Adrenal gland (tissue), 12 donors: Measurements from ENCODE around the gene ERP29. TPM values are rescaled to one million over a fixed set of nuclear protein-coding genes. Genes with fewer than 3 reads are reported as not detected.

Experiments
- DNase-seq, 7 donors: peaks; one replicate each; pipeline ENCODE4 v3.0.0-alpha.2; 2019 to 2020
- H3K27ac ChIP-seq, 5 donors: fragments of 200-600 bp; sonication (generic) in 4 of 5; 1 replicate in 3 of 5; 2 replicates in 2 of 5; pipeline versions ENCODE4 v1.5.1 to v1.8.0; 2016 to 2020; ENCODE audit warnings: mild to moderate bottlenecking in 1 of 5
- H3K27me3 ChIP-seq: fragments of 200-600 bp; 2 replicates; pipeline ENCODE4 v1.8.0; 2021
- H3K36me3 ChIP-seq, 2 donors: fragments of 200-600 bp; replicated peaks in 1 of 2; 1 replicate in 1 of 2; 2 replicates in 1 of 2; pipeline versions ENCODE4 v1.5.1 to v1.8.0; 2018 to 2022
- H3K4me1 ChIP-seq, 2 donors: fragments of 200-600 bp; replicated peaks in 1 of 2; 1 replicate in 1 of 2; 2 replicates in 1 of 2; pipeline versions ENCODE4 v1.5.1 to v1.8.0; 2018 to 2021
- H3K4me3 ChIP-seq, 4 donors: fragments of 200-600 bp; sonication (generic) in 3 of 4; one replicate each; pipeline ENCODE4 v1.5.1; 2016 to 2018
- H3K9me3 ChIP-seq, 3 donors: fragments of 200-600 bp; sonication (generic) in 1 of 3; replicated peaks in 1 of 3; 1 replicate in 2 of 3; 2 replicates in 1 of 3; pipeline versions ENCODE4 v1.5.1 to v1.8.0; 2016 to 2021
- POLR2A ChIP-seq, 2 donors: fragments of 450-650 bp; IDR thresholded peaks; one replicate each; pipeline ENCODE4 v1.6.1; 2017; ENCODE audit warnings: antibody characterized with exemption in 2 of 2, mild to moderate bottlenecking in 2 of 2, moderate library complexity in 1 of 2
- WGBS, 4 donors: extraction: QIAGEN DNeasy Blood & Tissue Kit in 2 of 4; methylation state at CpG; one replicate each; pipeline versions ENCODE4 v1.1.5 to v1.1.7; 2013 to 2017; 5-methylcytosine and 5-hydroxymethylcytosine counted together
- intact Hi-C, 2 donors: fragments of 100-400 bp; cut with DNase I; formaldehyde crosslinking; loops; one replicate each; pipeline versions ENCODE4 v1.14.1 to v1.15.0; 2022 to 2023
- polyA plus RNA-seq, 3 donors: library from polyadenylated mRNA; stranded (reverse); fragments of 200-250 nt in 2 of 3; fragments of 350-450 nt in 1 of 3; fragmentation: Illumina TruSeq in 1 of 3; extraction: RNeasy Lipid Tissue Mini Kit (QIAGEN cat#74804) in 1 of 3; gene quantifications; one replicate each; pipeline ENCODE4 v1.2.3, GENCODE V29; 2013 to 2014
- total RNA-seq, 9 donors: library from RNA; depleted of rRNA in 4 of 9; stranded (reverse); fragments of >200 nt in 4 of 9; fragments of 120-200 nt in 1 of 9; fragmentation: NEBNext Ultra II Directional in 1 of 9; extraction: Animal tissue kit (Norgen Biotek cat#: 25700) in 1 of 9; gene quantifications; one replicate each; pipeline versions ENCODE4 v1.1.0 to v1.2.4, GENCODE V29; 2013 to 2023
- TF ChIP-seq, protein P1 (sequence below), 6 experiments: fragments of 450-650 bp in 4 of 6; fragments of 200-600 bp in 2 of 6; sonication (generic) in 1 of 6; IDR thresholded peaks; 1 replicate in 5 of 6; 2 replicates in 1 of 6; pipeline versions ENCODE4 v1.5.1 to v1.8.0; 2016 to 2021; ENCODE audit warnings: antibody characterized with exemption in 6 of 6, mild to moderate bottlenecking in 2 of 6, moderate library complexity in 1 of 6
- donor health status: healthy with polysubstance abuse.
- donor health status: Bipolar disorder and iron deficiency.
- donor health status: DM: yes; HTN: yes; CAD: no.
- donor health status: DM: no; HTN: no; CAD: no.
- donor health status: DM: no; HTN: no; CAD: no.
- donor health status: DM: yes; HTN: yes; CAD: no.

ERP29 gene
- total and polyA plus RNA-seq, 12 donors, result 68.5 to 141 (median 93.8) TPM

- peaks cover 18 to 30% of the 10 kb centered on the region in 2 donors for H3K4me1 ChIP-seq
Observed at GRCh38 chr12:112015938-112016337, 2.7 kb downstream of the ERP29 start.

DNA sequence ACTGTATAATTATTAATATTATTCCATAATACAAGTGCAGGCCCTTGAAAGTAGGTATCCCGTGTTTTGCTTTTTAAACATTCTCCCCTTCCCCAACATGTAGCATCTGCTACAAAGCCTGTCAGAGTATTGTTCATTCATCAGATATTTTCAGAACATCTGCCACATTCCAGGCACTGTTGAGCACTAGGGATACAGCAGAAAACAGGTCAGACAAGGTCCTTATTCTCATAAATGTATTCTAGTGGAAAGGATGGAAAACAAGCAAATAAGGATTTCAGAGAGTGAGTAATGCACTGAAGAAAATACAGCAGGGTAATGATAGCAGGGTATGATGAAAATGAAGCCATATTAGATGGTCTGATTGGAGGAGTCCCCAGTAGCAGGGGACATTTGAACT lies 3.8 kb downstream of the ERP29 start:
- Histone ChIP-seq H3K27me3 (no peaks in the 10 kb centered on the region), H3K27ac (no peak overlapping the region), H3K36me3 (peaks cover 0 to 15% of the 10 kb centered on the region in 2 donors), H3K9me3 (no peaks in the 10 kb centered on the region), H3K4me3 (no peak overlapping the region), H3K4me1 (peaks cover 16 to 22% of the 10 kb centered on the region in 2 donors)
- 87 to 95% (median 91%) methylated on average over 1 of the region's 1 CpG for WGBS, 4 donors
- TF ChIP-seq, protein P1, sequence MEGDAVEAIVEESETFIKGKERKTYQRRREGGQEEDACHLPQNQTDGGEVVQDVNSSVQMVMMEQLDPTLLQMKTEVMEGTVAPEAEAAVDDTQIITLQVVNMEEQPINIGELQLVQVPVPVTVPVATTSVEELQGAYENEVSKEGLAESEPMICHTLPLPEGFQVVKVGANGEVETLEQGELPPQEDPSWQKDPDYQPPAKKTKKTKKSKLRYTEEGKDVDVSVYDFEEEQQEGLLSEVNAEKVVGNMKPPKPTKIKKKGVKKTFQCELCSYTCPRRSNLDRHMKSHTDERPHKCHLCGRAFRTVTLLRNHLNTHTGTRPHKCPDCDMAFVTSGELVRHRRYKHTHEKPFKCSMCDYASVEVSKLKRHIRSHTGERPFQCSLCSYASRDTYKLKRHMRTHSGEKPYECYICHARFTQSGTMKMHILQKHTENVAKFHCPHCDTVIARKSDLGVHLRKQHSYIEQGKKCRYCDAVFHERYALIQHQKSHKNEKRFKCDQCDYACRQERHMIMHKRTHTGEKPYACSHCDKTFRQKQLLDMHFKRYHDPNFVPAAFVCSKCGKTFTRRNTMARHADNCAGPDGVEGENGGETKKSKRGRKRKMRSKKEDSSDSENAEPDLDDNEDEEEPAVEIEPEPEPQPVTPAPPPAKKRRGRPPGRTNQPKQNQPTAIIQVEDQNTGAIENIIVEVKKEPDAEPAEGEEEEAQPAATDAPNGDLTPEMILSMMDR (IDR thresholded peaks at IDR 0.05), result no peak
- no peak for TF ChIP-seq POLR2A (IDR thresholded peaks at IDR 0.05)
- intact Hi-C loops, result no loop called here
- no peak for DNase-seq

More at GRCh38 chr12:112015938-112016337, 2.7 kb downstream of the ERP29 start:
- Histone ChIP-seq H3K27me3 (no peaks in the 10 kb centered on the region), H3K36me3 (peaks cover 0 to 7% of the 10 kb centered on the region in 2 donors), H3K27ac (no peak overlapping the region), H3K4me3 (no peak overlapping the region), H3K9me3 (no peaks in the 10 kb centered on the region)
- no peak for DNase-seq
- 94 to 97% (median 96%) methylated on average over 6 of the region's 6 CpGs for WGBS, 4 donors
- intact Hi-C loops, result no loop called here
- no peak for TF ChIP-seq POLR2A (IDR thresholded peaks at IDR 0.05)
- TF ChIP-seq, protein P1 (IDR thresholded peaks at IDR 0.05), result no peak

DNA sequence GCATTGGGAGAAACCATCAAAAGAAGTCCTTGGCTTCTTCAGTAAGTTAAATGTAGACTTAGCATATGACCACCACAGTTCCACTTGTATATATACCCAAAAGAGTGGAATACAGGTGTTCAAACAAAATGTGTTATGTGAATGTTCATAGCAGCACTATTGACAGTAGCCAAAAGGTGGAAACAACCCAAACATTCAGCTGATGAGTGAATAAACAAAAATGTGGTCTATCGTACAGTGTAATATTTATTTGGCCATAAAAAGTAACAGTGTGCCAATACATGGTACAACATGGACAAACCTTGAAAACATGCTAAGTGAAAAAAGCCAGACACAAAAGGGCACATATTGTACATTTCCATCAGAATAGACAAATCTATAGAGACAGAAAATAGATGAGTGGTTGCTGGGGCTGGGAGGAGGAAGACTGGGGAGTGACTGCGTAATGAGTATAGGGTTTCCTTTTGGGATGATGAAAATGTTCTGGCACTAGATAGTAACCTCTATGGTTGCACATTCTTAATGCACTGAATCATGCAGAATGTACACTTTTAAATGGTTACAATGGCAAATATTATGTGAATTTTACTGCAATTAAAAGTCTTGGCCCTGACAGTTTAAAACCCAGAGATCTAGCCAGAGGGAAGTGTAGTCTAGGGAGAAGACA lies 5.5 kb downstream of the ERP29 start:
- TF ChIP-seq, protein P1 (IDR thresholded peaks at IDR 0.05), result no peak
- TF ChIP-seq POLR2A (IDR thresholded peaks at IDR 0.05), result no peak
- intact Hi-C loops, result no loop called here
- Histone ChIP-seq H3K27me3 (no peaks in the 10 kb centered on the region), H3K36me3 (peaks cover 0 to 31% of the 10 kb centered on the region in 2 donors), H3K27ac (no peak overlapping the region), H3K4me3 (no peak overlapping the region), H3K9me3 (no peaks in the 10 kb centered on the region), H3K4me1 (peaks cover 11 to 18% of the 10 kb centered on the region in 2 donors)
- no peak for DNase-seq
- WGBS, 4 donors, result 88 to 93% (median 91%) methylated on average over 2 of the region's 2 CpGs

DNA sequence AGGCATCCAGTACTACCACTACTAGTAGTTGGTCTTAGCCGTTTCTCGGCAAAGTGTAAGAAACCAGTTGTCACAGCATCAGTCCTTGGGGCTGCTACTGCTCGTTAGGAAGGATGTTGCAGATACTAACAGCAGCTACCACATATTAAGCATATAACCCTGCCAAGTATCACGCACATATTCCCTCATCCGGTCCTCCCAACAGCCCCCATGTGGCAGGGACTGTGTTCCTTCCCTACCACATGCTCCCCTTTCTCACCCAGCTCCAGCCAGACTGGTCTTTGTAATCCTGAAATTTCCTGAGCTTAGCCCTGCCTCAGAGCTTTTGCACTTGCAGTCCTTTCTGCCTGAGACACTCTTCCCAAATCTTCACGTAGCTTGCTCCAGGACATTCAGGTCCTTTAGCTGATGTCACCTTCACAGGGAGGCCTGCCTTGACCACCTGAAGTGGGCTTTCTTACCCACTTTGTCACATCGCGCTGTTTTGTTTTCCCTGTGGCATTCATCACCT lies 7.8 kb downstream of the ERP29 start:
- TF ChIP-seq POLR2A (IDR thresholded peaks at IDR 0.05), result no peak
- TF ChIP-seq, protein P1 (IDR thresholded peaks at IDR 0.05), result no peak
- no peak overlapping the region for H3K4me3 ChIP-seq
- peaks cover 0 to 31% of the 10 kb centered on the region in 2 donors for H3K36me3 ChIP-seq
- H3K4me1 ChIP-seq, result peaks cover 0 to 11% of the 10 kb centered on the region in 2 donors
- H3K27me3 ChIP-seq, result no peaks in the 10 kb centered on the region
- H3K27ac ChIP-seq, result no peak overlapping the region
- no peaks in the 10 kb centered on the region for H3K9me3 ChIP-seq
- intact Hi-C loops, result no loop called here
- 91 to 94% (median 92%) methylated on average over 8 of the region's 8 CpGs for WGBS, 4 donors
- DNase-seq, result no peak
